ENCODE measurements around the gene INSL3. TPM values are rescaled to one million over a fixed set of nuclear protein-coding genes. Genes with fewer than 3 reads are reported as not detected.
A peak's percentile ranks its signal among the peaks of the same experiment; 100 is the strongest.

Gene INSL3
- total and polyA plus RNA-seq, 2 of the 13 experiments (the other 11 are each of a cell fraction or from before 2014, with no cell fraction given): 0.30 TPM; not detected in 1

- no peak for TF ChIP-seq AHDC1 (CRISPR knock-in tag; IDR thresholded peaks at IDR 0.05; ENCODE audit: borderline replicate concordance)
- no peak for TF ChIP-seq THAP11 (CRISPR knock-in tag; IDR thresholded peaks at IDR 0.05)
- TF ChIP-seq PITX1 (CRISPR knock-in tag; IDR thresholded peaks at IDR 0.05): peak; percentile 55; the same call in 1 of the 2 replicates
- no peak for TF ChIP-seq ZBTB2 (CRISPR knock-in tag; IDR thresholded peaks at IDR 0.05; ENCODE audit: low read depth)
- no peak for TF ChIP-seq ZNF781 (CRISPR knock-in tag; IDR thresholded peaks at IDR 0.05; ENCODE audit: borderline replicate concordance, not compliant biosample characterization)
- TF ChIP-seq ZNF614 (CRISPR knock-in tag; IDR thresholded peaks at IDR 0.05; ENCODE audit: borderline replicate concordance): no peak
- TF ChIP-seq TIGD3 (CRISPR knock-in tag; IDR thresholded peaks at IDR 0.05; ENCODE audit: borderline replicate concordance): no peak
- no peak for TF ChIP-seq ZNF720 (CRISPR knock-in tag; IDR thresholded peaks at IDR 0.05)
- TF ChIP-seq MBNL3 (CRISPR knock-in tag; conservative IDR thresholded peaks at IDR 0.05): no peak
- TF ChIP-seq PRDM4 (CRISPR knock-in tag; IDR thresholded peaks at IDR 0.05; ENCODE audit: borderline replicate concordance): no peak
- TF ChIP-seq DR1 (CRISPR knock-in tag; IDR thresholded peaks at IDR 0.05): no peak
- TF ChIP-seq FOSL2 (CRISPR knock-in tag; IDR thresholded peaks at IDR 0.05): peak; percentile 39
- no peak for TF ChIP-seq NFIC (IDR thresholded peaks at IDR 0.05; ENCODE audit: low read length)
- TF ChIP-seq TOPORS (CRISPR knock-in tag; IDR thresholded peaks at IDR 0.05): no peak
- peak; percentile 40; the same call in 1 of the 2 replicates for TF ChIP-seq SP4 (CRISPR knock-in tag; IDR thresholded peaks at IDR 0.05)
- no peak for TF ChIP-seq ZNF749 (CRISPR knock-in tag; IDR thresholded peaks at IDR 0.05; ENCODE audit: borderline replicate concordance)
- TF ChIP-seq PAWR (CRISPR knock-in tag; IDR thresholded peaks at IDR 0.05; ENCODE audit: borderline replicate concordance): no peak
- 0 out of 2 replicates have a peak, but pooled peaks have one; percentile 26 for TF ChIP-seq ZNF83 (CRISPR knock-in tag; IDR thresholded peaks at IDR 0.05; ENCODE audit: borderline replicate concordance)
These were observed 25.1 kb downstream of the INSL3 start (continued) for GRCh38 chr19:17796013-17796837.
